Activated naive CD4-positive, alpha-beta T cell treated with anti-CD3 and anti-CD28 coated beads, Interleukin-2, amount 50 U/mL, for 16 hours (primary cell): ENCODE measurements around the gene SLC39A11.
"Not testable (repeated sequence)": the region's sequence is repeated elsewhere in the genome, so short reads cannot be mapped to it uniquely, and the experiment has no call there.

Experiments used
- DNase-seq: peaks from one replicate; pipeline ENCODE4 v3.0.0-alpha.2; 2020

Gene SLC39A11

DNA sequence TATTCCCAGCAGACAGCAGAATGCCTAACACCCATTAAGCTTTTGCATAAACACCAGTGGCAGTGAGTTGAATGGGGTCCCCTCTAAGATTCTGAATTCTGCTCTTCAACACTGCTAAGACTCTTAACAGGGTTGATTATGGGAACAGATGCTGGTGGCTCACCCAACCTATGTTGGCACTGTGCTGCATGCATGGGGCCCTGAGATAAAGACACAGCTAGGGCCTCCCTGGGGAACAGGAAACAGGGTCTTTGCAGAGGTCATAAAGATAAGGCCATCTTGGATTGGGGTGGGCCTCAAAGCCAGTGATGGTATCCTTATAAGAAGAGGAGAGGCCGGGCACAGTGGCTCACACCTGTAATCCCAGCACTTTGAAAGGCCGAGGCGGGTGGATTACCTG, 190.8 kb downstream of the SLC39A11 start:
- no peak for DNase-seq

DNA sequence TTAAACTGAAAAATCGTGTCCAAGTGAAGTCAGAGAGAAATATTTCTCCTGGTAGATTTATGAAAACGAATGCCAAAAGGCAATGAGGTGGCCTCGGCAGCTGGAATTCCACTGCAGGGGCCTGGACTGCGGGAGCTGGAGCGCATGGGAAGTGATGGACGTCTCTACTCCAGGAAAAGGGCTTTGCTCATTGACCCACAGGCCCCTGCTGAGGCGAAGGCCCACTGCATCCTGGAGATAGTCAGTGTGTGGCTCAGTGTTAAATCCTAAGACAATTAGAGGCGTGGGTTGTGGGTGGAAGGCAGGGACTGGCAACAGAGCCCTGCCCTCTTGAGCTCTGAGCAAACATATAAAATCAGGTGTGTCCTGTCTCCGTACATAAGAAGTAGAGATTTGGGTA, 191.4 kb downstream of the SLC39A11 start:
- DNase-seq = no peak

DNA sequence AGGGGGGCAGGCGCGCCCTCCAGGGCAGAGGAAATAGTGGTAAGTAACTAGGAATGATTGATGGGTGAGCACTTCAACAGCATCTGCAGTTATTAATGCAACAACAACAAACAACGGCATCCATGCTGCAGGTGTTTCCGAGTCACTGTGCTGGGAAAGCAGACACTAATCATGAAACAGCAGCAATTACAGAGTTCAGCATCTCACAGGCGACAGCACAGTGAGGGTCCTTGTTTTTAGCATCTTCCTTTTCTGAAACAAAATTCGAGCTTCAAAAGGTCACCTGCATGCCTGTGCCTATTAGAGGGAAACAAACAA, 191.9 kb downstream of the SLC39A11 start:
- DNase-seq = no peak

DNA sequence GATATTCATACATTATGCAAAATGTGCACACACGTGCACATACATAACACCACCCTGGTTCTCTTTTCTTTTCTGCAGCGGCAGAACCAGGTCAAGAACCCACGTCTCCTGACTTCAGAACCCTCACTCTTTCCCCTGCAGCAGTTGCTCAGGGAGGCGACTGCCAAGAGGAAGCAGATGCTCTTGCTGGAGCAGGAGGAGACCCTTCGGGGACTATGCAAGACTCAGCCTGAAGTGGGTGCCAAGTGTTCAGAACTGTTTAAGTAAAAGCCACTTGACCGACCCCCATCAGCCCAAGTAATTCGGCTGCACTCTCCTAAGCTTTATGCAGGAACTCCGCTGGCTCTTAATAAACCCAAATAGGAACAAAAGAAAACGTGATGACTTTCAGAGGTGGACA, 193.8 kb downstream of the SLC39A11 start:
- no peak for DNase-seq

DNA sequence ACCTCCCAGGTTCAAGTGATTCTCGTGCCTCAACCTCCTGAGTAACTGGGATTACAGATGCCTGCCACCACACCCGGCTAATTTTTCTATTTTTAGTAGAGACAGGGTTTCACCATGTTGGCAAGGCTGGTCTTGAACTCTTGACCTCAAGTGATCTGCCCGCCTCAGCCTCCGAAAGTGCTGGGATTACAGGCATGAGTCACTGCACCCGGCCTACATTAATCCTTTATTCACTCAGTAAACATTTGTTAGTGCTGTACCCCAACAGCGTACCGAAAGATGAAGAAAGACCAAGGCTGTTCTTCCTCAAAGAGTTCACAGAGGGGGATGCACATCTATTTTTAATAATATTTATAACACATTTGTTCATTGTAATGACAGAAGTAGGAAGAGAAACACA, 196.2 kb downstream of the SLC39A11 start:
- DNase-seq = not testable (repeated sequence)

DNA sequence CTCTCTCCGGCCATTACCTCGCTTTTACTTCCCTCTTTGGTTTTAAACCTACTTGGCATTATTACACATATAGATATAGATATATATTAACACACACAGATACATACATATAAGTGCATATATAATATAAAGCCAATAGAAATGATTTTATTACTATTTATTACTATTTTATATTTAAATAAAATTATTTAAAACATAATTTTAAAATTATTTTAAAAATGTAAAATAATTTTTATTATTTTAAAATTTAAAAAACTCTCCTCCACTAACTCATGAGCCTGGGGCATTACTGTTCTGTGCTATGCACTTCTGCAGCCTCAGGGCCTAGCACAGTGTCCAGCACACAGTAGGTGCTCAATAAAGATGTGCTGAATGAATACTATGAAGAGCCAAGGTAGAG, 200.9 kb downstream of the SLC39A11 start:
- no peak for DNase-seq

DNA sequence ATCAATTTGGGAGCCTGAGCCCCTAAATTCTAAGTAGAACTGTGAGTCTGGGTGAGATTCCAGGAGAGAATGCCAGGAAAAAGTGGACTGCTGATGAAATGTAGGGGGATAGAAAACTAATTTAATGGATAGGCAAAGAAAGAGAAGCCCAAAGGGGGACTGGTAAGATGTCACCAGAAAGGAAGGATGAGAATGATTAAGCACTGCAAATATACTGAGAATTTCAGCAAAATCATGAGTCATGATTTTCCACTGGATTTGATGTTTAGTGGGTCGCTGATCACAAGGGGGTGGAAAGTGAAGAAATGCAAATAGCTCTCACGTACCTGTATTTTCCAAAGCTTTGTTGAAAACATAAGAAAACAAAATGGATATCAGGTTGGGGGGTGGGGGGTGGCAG, 201.8 kb downstream of the SLC39A11 start:
- DNase-seq = no peak

DNA sequence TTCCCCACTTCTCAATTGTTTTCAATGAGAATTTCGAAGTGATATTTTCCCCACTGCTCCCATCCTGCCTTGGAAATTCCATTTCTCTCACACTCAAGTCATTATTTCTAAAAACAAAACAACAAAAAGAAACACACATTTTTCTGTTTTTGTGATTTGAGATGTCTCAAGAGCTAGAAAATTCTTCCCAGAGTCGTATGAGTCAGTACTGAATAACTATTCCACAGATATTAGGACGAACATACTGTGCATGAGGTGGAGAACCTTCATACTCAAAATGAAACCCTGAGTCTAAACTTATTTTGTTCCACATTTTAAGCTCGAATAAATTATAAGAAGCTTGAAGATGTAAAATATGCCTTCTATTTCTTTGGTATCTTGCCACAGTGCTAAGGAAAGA, 204.6 kb downstream of the SLC39A11 start:
- no peak for DNase-seq

DNA sequence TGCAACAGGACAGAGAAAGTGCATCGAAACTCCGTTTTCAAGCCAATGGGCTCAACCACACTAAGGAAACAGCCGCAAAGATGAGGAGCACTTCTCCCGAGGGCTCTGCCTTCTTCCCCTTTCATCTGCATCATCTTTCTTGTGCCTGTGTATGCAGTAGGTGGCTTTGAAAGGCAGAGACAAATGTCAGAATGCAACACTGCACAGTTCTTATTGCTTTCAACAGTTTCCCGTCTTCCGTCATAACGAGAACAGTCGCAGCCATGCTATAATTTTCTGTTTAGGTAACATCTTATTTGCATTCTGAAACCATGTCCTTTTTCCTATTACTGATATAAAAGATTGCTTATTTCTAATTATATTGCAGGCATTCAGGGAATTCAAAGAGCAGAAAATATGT, 205.2 kb downstream of the SLC39A11 start:
- DNase-seq = no peak

DNA sequence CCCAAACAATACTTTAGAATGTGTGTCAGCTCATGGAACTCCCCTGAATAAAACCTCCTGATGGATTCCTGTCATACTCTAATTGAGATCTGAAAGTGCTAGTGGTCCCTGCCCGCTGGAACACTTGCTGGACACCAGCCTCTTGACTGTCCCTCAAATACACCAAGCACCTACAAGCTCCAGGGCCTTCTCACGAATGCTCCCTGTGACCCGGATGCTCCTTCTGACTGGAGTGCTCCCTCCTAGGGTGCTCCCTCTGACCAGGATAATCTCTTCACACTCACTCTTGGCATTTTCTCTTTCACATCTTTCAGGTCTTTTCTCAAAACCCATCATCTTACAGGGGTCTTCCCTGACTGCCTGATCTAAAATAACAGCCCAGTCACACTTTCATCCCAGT, 205.9 kb downstream of the SLC39A11 start:
- no peak for DNase-seq

DNA sequence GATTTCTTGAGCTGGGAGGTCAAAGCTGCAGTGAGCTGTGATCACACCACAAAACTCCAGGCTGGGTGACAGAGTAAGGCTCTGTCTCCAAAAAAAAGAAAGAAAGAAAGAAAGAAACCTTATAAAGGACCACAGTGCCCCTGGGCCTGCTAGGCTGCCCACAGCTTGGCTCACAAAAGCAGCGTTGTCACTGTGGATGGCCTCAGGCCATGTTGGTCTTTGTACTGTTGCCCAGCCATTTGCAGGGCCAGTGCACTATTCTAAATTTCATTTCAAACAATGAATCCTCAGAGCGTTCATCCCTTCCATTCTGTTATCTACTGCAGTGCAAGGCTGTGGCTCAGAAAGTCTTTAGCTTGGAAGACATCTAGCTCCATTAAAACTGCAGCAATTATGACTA, 208.4 kb downstream of the SLC39A11 start:
- no peak for DNase-seq

DNA sequence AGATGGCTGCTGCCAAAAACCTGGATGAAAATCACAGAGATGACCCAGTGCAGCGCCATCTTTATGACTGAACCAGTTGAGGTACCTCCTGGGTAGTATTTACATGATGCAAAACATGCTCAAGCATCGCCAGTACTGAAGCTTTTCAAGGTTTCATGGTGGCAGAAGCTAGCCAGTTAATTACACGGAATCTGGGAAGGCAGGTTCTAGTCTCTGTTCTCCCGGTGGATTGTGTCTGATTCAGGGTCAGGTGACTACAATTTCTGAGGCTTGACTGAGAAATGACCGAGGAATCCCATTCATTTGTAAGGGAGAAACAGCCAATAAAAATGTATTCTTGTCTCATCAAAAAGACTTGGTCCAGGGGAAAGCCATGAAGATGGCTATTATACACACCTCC, 209.1 kb downstream of the SLC39A11 start:
- no peak for DNase-seq

DNA sequence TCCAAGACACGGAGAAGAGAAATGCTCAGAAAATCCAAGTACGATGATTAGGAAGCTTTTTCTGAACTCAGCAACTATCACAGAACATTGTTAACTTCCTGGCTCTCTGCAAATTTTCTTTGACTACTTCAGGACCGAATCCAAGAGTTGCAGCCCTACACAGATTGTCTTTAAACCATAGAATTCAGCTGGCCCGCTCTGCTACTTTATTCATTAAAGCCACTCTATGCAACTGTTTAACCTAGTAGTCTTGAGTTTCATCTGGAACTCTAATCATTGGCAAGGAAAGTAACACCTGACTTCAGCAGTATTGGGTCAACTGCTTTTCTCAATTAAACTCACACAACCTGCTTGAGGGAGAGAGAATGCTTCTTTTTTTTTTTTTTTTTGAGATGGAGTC, 210.1 kb downstream of the SLC39A11 start:
- no peak for DNase-seq

DNA sequence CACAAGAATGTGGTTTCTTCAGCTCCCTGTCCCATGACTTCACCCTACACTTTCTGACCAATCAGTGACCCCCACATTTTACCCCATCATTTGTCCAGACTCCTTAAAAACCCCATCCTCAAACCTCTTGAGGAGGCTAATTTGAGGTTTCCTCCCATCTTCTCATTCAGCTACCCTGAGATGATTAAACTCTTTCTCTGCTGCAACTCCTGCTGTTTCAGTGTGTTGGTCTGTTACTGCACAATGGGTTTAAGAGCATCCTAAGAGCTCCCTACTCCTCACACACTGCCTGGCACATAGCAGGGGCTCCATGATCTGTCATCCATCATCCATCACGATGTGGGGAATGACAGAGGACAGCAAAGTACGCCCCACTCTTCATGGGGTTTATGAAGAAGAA, 212.6 kb downstream of the SLC39A11 start:
- DNase-seq = no peak

DNA sequence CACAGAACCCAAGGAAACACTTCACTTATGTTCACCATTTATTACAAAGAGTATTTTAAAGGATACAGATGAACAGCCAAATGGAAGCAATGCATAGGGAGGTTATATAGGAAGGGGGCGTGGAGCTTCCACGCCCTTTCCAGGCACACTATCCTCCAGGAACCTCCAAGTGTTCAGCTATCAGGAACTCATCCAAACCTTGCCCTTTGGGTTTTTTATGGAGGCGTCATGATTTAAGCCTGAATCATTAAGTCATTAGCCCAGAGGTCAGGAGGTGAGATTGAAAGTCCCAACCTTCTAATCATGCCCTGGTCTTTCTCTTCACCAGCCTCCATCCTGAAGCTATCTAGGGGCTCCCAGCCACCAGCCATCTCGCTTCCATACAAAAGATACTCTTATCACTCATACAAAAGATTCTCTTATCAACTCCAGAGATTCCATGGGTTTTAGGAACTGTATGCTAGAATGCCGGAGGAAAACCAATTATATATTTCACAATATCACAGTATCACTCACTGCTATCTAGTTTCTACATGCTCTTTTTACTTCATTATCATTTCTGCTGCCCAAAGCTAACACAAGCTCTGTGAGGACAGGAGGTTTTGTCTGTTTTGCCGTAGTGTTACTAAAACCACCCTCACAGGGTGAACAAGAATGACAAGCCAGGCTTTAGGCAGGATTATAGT, 213.4 kb downstream of the SLC39A11 start:
- no peak for DNase-seq

DNA sequence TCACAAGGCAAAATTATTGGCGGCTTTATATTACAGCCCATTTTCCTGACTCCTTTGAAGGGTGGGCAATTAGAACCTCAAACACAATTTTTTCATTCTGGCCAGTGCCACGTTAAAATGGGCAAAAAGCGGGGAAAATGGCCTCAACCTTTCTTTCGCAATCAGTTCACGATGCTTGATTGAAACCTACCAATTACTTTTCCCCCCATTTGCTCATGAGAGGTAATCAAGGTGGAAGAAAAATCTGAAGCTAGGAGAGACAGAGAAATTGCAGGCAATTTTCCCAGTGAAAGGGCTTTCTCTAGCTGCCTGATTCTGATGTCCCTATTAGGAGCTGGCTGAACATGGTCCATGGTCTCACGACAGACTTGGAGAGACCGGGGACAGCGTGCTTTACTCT, 215.1 kb downstream of the SLC39A11 start:
- no peak for DNase-seq

DNA sequence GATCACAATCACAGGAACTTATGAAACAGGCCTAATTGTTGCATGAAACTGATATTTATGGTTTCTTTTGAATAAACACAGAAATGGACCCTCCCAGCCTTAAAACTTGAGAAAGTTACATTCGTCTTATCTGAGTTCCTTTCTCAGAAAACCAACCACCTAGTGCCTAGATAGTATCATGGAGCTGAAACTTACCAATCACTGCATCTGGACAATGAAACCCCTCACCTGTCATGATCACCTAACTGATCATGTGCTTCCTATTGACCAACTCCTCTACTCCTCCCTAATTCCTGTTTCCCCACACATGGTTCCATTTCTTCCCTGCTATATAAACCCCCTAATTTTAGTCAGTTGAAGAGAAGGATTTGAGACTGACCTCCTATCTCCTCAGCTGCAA, 216.1 kb downstream of the SLC39A11 start:
- DNase-seq = no peak

DNA sequence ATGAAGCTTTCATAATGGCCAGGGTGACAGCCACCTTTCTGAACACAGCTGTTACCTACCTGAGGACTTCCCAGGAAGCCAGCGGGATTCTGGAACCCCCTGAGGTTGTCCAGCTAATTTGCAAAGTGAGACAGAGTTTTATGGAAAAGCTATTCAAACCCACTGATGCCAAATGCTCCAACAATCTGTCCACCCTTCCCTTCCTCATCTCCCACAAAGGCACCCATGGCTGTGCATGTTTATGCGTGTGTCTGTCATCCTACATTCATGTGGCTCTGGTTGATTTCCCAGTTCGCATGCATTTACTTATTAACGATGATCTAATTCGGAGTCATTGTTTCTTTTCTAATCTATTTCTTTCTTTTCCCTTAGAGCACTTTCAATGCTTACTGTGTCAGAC, 217.1 kb downstream of the SLC39A11 start:
- no peak for DNase-seq

DNA sequence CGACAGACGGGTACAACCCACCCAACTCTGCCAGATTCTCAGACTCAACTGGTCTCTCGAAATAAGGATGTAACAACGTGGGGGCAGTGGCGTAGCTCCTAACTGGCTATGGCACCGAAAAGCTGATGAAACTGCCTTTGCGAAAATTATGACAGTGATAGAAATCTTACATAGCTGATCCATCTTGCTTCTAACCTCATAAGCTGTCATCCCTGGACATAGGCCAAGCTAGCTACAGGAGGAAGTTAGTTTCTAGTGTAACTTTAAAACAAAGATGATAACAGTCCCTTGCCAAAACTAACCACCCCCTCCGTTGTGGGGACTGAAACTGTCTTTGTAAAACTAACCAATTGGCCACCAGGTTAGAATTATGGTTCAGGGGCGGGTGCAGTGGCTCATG, 220.1 kb downstream of the SLC39A11 start:
- DNase-seq = no peak

DNA sequence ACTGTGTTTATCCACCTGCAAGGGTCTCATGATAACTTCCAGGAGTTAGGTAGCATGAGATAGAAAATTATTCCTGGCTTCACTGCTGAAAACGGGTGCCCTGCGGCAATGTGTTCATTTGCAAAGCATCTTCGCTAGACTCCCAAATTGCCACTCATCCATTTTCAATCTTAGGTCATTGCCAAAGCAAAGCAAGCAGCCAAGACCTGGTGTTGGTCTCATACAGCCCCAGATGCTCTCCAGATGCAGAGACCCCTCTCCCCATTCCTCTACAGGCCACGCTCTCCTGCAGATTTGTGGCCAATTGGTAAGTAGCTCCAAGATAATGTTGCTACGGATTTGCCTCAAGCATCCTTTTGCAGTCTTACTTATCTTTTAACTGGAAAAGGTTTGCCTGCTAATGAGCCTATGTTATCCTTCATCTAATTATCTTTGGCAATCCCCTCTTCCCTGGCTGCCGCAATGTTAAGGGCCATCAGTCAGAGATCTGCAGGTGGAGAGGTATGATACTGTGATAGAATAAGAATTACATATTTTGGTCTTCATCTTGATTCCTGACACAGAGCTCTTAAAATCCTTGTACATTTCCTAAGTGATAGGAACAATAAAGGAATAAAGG, 222.0 kb downstream of the SLC39A11 start:
- DNase-seq = no peak

DNA sequence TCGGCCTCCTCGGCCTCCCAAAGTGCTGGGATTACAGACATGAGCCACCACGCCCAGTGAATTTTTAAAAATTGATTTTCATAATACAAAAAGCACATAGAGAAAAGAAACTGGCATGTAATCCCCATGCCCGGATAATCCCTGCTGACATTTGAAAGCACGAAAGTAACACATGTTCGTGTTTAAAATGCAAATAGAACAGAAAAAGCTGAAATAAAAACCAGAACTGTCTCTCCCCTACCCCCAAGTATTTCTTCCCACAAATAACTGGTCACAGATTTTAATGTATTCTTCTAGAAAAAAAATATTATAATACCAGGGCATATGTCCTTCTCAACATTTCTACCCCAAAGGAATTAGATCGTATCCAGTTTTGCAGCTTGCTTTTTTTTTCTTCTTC, 222.9 kb downstream of the SLC39A11 start:
- DNase-seq = no peak

DNA sequence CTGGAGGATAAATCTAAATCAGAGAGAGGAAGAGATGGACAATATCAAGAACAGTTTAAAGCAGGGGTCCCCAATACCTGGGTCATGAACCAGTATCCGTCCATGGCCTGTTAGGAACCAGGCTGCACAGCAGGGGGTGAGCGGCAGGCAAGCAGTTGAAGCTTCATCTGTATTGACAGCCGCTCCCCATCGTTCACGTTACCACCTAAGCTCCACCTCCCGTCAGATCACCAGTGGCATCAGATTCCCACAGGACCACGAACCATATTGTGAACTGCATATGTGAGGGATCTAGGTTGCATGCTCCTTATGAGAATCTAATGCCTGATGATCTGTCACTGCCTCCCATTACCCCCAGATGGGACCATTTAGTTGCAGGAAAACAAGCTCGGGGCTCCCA, 226.5 kb downstream of the SLC39A11 start:
- DNase-seq = no peak

DNA sequence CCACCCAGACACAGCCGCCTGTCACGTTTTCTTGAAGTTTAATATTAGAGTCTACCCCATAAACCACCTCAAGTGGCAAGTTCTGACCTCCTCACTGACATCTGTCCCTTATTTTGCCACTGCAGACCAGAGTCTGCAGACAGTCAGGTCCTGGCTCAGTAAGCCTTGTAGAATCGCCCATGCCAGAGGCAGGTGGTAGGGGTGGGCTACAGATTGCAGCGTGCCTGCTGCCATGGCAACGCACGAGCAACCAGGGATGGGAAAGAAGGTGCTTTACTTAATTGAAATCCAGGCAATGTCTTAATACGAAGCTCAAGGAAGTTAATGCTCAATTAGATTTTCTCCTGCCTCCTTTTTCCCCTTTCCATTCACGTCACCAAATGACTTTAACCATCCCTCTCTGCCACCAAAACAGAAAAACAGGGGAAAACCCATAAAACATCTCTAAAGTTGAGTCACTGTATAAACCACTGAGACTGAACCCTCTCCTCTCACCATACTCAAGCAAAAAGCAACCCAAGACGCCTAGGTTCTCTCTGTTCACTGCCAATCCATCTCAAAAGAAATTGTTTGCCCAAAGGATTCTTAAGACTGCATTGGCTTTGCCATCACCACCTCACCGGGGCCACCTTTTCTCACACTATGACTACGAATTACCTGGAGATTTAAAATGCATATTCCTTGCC, 228.8 kb downstream of the SLC39A11 start:
- no peak for DNase-seq

DNA sequence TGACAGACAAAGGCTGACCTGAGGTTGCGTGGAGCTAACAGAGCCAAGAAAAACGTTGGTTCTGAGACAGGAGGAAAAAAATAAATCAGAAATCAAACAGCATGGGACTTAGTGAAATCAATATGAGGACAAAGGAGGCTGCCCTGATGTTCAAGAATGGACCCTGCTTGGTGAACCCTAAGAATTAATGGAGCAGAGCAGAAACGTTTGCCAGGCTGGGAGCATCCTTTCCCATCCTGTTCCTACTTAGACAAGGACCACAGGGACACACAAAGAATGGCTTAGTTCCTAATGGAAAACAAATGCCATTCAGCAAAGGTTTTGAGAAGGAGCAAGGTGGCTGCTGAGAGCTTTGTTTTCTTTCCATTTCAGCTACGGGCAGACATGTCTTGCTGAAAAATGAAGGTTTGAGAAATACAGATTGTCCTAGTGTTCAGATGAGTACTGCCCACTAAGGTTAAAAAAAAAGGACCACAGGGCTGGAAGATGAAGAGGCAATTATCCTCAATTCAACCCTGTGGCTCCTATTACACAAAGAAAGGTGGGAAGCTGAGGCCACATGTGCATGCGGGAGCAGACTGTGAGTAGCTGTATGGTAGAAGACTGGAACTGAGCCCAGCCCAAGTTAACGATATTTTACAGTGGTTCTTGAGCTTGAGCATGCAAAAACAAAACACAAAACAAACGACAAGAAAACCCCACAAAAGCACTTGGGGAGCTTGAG, 230.1 kb downstream of the SLC39A11 start:
- no peak for DNase-seq
